T-helper 1 cell (primary cell): ENCODE results near the gene ADCY3.
"Not testable (repeated sequence)": the region's sequence is repeated elsewhere in the genome, so short reads cannot be mapped to it uniquely, and the experiment has no call there.

Experiments used
- DNase-seq, 5 donors: peaks; one replicate each; pipeline ENCODE4 v3.0.0-alpha.2; 2012 to 2020

Gene ADCY3

DNA sequence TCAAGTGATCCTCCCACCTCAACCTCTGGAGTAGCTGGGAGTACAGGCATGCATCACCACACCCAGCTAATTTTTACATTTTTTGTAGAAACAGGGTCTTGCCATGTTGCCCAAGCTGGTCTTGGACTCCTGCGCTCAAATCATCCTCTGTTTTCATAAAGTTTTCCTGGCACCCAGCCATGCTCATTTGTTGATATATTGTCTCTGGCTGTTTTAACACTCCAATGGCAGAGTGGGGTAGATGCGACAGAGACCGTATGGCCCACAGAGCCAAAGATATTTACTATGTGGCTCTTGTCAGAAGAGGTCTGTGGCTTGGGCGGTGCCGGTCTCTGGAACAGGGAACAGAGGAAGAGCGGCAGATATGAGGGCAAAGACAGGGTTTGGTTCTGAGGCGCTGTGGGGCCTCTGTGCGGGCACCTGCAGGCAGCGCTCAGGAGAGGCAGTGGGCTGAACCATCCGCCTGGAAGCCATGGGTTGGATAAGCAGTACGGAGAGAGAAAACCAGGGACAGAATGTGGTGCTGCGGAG lies 76.6 kb downstream of the ADCY3 start:
- no peak for DNase-seq

- DNase-seq = no peak
These were observed 77.7 kb downstream of the ADCY3 start for GRCh38 chr2:24842081-24843050.

GRCh38 chr2:24840962-24841945 lies 78.8 kb downstream of the ADCY3 start:
- DNase-seq = no peak

DNA sequence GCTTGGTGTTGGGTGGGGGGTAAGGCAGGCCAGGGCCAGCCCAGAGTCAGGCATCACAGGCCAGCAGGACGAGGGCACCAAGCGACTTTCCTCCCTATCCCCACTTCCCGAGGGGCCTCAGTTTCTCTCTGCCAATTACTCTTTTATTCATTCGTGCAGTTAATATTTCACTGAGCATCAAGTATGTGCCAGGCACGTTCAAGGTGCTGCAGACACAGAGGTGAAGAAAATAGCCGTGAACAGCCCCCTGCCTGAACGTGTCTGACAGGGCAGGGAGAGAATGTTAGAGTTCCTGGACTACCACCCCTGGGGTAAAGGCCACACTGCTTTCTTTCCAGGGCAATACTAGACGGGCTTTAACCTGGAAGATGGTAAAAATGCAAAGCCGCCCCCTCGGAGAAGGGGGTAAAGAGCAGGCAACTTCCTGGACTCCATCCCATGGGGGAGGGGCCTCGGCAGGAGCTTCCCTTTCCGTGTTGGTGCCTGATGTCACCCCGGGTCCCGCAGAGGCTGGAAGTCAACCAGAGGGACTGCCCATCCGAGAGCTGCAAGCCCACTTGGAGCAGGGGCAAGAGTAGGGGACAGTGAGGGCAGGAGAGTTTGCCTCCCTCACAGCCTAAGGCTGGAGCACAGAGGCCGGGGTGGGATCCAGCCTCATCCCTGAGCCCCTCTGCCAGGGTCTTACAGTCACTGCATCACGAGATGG lies 79.7 kb downstream of the ADCY3 start:
- DNase-seq = no peak

- DNase-seq = no peak
These were observed 80.3 kb downstream of the ADCY3 start for GRCh38 chr2:24839729-24840128.

GRCh38 chr2:24838541-24838940 lies 81.5 kb downstream of the ADCY3 start:
- no peak for DNase-seq

GRCh38 chr2:24837996-24838513 lies 82.0 kb downstream of the ADCY3 start:
- no peak for DNase-seq

DNA sequence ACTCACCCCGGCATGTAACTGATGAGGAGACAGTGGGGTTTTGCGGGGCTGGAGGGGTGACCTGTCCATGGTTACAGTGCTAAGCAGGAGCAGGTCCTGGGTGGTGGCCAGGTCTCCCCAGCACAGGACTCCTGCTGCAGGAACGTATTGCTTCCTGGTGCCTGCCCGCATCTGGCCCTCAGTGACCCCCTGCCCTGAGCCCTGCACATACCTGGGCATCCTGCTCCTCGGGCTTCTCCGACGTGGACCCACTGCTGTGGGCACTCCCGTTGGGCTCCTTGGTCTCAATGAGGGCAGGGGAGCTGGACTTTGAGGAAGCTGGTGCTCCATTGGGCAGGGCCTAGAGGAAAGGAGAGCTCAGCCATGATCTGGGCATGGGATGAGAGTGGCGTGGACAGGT lies 83.3 kb downstream of the ADCY3 start:
- DNase-seq = no peak

GRCh38 chr2:24836206-24836605 lies 83.8 kb downstream of the ADCY3 start:
- DNase-seq = no peak

DNA sequence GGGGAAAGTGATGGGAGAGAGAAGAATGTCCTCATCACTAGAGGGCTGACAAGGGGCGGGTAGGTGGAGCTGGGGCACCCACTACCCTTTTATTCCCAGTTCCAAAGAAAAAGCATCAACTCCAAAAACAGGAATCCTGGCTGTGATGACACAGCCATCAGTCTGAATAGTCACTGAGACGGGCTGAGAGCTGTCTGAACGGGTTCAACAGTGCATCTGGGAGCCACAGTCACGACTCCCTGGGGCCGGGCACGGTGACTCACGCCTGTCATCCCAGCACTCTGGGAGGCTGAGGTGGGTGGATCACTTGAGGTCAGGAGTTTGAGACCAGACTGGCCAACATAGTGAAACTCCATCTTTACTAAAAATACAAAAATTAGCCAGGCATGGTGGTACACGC lies 84.6 kb downstream of the ADCY3 start:
- not testable (repeated sequence) for DNase-seq

DNA sequence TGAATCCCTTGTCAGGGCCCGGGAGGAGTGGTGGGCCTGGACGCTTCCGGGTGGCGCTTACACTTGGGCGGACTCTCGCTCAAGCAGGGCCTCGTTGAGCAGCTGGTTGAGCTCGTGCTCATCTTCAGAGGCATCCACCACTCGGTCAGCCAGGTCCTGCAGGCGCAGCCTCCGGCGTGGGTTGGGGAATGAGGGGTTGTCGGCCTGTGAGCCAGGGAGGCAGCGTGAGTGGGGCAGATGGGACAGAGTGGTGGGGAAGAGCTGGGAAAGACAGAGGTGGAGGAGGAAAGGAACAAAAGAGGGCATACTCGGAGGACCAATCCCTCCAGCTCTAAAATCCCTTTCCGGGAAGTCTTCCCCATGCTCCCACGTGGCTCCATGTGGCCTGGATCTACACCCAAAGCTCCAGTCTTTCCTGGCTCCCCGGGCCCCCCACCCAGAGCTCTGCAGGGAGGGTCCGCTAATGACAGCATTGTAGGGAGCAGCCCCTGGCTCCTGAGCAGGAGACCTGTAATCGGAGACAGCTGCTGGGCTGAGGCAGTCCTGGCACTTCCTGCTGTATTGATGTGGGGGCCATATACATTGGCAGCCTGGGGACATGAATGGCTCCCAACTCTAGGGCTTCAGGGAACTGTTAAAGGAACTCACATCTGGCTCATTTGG lies 85.2 kb downstream of the ADCY3 start:
- DNase-seq = no peak

DNA sequence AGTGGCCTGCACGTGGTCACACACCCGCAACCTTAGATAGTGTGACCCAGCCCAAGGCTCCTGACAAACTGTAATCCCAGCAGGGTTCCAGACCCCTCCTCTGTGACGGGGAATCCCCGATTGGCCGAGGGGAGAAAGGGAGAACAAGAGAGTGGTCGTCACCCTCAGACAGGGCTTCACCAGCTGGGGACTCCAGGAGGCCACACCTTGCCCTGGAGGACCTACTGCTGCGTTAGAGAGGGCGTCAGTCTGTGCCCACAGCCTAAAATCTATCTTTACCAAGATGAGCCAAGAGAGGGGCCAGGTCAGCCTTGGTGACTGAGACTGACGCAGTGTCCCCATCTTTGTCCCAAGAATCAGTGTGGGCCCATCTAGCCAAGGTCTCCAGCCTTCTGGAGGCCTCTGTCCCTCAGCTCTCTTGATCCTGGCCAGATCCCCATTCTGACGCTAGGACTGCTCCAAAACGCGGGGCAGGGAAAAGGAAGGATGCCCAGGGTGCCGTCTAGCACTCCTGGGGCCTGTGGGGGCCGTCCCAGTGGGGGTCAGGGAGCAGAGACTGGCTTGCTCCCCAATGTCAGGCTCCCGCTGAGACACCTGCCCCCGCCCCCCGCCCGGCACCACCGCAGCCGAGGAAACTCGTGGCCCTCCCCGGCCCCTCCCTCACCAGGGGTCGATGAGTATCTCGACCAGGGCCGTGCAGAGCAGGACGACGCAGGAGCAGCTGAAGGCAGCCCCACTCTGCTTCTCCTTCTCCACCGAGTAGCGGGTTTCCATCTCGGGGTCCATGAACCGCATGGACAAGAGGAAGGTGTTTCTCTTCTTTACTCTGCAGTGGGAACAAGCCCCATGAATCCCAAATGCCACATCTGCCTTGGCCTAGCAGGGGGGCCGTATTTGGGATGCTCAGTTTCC lies 86.0 kb downstream of the ADCY3 start:
- DNase-seq = no peak

- DNase-seq = no peak
These were observed 86.9 kb downstream of the ADCY3 start for GRCh38 chr2:24832931-24833701.

DNA sequence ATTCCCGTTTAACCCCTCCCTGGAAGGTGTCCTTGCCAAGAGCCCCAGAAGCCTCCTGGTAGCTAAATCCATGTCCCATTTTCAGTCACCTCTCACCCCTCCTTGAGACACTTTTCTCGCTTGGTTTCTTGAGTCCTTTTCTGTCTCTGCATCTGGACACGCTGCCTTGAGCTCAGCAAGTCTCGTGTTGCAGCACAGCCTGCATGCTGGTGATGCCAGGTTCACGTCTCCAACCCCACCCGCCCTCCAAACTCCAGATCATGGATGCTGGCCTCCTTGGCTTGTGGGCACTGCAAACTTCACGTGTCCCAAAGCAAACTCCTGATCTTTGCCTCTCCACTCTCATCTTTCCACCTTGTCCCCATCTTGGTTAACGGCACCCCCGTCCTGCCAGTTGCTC lies 87.5 kb downstream of the ADCY3 start:
- DNase-seq = no peak

DNA sequence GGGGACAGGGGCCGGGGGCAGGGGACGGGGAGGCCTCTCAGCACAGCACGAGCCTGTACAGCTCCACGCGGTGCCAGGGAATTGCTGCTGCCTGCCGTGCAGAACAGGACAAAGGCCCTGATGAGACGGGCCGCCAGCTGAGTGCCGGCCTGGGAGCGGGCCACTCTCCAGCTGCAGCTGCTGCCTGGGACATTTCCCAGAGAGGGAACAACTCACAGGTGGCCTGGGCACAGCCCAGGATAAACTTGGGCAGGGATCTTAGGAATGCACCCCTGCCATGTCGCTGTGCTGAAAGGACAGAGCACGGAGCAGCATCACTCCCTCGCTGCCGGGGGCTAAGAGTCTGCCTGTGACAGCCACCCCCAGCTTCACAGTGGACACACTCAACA lies 88.0 kb downstream of the ADCY3 start:
- no peak for DNase-seq

DNA sequence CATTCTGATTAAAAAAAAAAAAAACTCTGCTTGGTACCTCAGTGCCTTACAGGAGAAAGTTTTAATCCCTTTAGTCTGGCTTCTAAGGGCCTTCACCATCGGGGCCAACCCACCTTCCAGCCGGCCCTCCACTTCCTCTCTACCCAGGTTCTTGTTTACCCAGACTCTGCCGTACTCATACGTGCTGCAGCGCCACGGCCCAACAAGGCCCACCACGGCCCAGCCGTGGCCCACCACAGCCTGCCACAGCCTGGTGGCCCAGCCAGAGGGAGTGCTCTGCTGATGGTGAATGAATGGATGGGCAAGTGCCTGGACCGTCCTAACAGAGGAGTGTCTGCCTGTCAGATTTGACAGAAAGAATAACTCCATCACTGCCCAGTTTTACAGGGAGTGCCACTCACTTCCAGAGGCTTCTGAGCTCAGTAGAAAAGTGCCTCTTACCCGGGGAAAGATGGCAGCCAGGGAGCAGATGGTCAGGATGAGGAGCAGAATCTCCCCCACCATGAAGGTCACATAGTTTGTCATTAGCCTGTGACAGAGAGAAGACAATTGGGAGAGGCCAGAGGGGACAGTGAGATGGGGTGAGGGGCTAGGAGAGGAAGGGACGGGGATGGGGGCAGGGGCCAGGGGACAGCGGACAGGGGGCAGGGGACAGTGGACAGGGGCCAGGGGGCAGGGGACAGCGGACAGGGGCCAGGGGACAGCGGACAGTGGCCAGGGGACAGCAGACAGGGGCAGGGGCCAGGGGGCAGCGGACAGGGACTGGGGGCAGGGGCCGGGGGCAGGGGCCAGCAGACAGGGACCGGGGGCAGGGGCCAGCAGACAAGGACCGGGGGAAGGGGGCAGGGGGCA lies 88.6 kb downstream of the ADCY3 start:
- no peak for DNase-seq

DNA sequence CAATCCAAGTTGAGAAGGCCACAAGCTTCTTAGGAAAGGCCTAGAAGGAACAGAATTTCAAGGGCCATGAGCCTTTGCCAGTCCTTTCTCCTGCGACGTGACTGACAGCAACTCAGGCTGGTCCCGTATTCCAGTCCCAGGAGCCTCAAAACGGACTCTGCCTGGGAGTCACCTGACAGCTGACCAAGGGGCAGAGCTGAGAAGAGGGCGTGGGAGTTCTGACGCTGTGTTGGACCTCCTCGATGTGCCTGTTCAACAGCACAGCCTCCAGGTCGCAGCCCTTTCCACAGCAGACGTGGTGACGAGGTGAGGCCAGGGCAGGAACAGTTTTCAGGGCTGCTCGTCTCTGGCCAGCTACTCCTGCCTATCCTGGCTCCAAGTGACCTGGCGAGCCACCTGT lies 89.3 kb downstream of the ADCY3 start:
- no peak for DNase-seq

- no peak for DNase-seq
These were observed 89.7 kb downstream of the ADCY3 start for GRCh38 chr2:24830351-24830750.
